HCT116 (cell line): ENCODE data around the gene SP100. TPM values are rescaled to one million over a fixed set of nuclear protein-coding genes. Genes with fewer than 3 reads are reported as not detected.
"Not testable (repeated sequence)": the region's sequence is repeated elsewhere in the genome, so short reads cannot be mapped to it uniquely, and the experiment has no call there.

ENCODE experiments used
- ATAC-seq: fragments of 200-7000 bp; cut with Tn5 transposase; 2 replicates; pipeline ENCODE4 v1.9.1; 2020; ENCODE audit warnings: mild to moderate bottlenecking, moderate library complexity
- BruUV-seq: library from RNA; stranded (reverse); fragments of 400-500 nt; replicated peaks from 2 replicates; lab custom pipeline; 2021; lab: Mats Ljungman, UMichigan
- CTCF ChIA-PET: fragments of 300-600 bp; sonication (Branson Sonifier 250); formaldehyde crosslinking; loops from one replicate; lab custom pipeline; 2021; ENCODE audit warnings: antibody characterized with exemption; lab: Charles Lee
- POLR2A ChIA-PET: fragments of 300-600, 350-600 bp; sonication (Branson Sonifier 250); formaldehyde crosslinking; loops from one replicate; lab custom pipeline; 2021; ENCODE audit warnings: antibody characterized with exemption; lab: Charles Lee
- RAD21 ChIA-PET, 2 experiments: fragments of 300-600 bp; sonication (Branson Sonifier 250); formaldehyde crosslinking; loops; one replicate each; lab custom pipeline; 2023; ENCODE audit warnings: low total read pairs in 2 of 2; ENCODE audit not compliant: uncharacterized antibody in 2 of 2, unreplicated experiment in 2 of 2, low non-redundant PET in 1 of 2; lab: Charles Lee
- DNase-seq: peaks from one replicate; pipeline ENCODE4 v3.0.0-alpha.2; 2010; ENCODE audit warnings: low read depth, low spot score
- H2AFZ ChIP-seq: fragments of 200-600 bp; shearing (Covaris generic), sonication (generic); 2 replicates; pipeline ENCODE4 v1.6.1; 2017; ENCODE audit warnings: low read depth, mixed run types, mixed read lengths, antibody characterized with exemption, low read length; ENCODE audit not compliant: poor library complexity, severe bottlenecking
- H3K27ac ChIP-seq: 2 replicates; pipeline ENCODE4 v1.5.1; 2012; ENCODE audit warnings: low read depth, low read length
- H3K27me3 ChIP-seq: fragments of 200-600 bp; sonication (generic); 2 replicates; pipeline ENCODE4 v1.6.1; 2016; ENCODE audit warnings: mixed run types, low read length, mixed read lengths; ENCODE audit not compliant: insufficient read depth
- H3K36me3 ChIP-seq, 2 experiments: fragments of 200-500 bp in 1 of 2; fragments of 200-600 bp in 1 of 2; sonication (Bioruptor generic) in 1 of 2; sonication (generic) in 1 of 2; 2 replicates each; pipeline versions ENCODE4 v1.5.1 to v1.6.1; 2014 to 2016; ENCODE audit warnings: low read length in 2 of 2, inconsistent platforms in 1 of 2, mixed read lengths in 1 of 2, mixed run types in 1 of 2; ENCODE audit not compliant: insufficient read depth in 2 of 2, control insufficient read depth in 1 of 2
- H3K4me1 ChIP-seq, 2 experiments: fragments of 200-600 bp in 1 of 2; sonication (generic) in 1 of 2; 2 replicates each; pipeline versions ENCODE4 v1.5.1 to v1.6.1; 2012 to 2017; ENCODE audit warnings: low read length in 2 of 2, inconsistent platforms in 1 of 2, mild to moderate bottlenecking in 1 of 2, mixed read lengths in 1 of 2, mixed run types in 1 of 2, moderate library complexity in 1 of 2; ENCODE audit not compliant: insufficient read depth in 2 of 2, control insufficient read depth in 1 of 2
- H3K4me2 ChIP-seq: fragments of 200-600 bp; sonication (generic); 2 replicates; pipeline ENCODE4 v1.6.1; 2017; ENCODE audit warnings: mixed run types, low read length, mixed read lengths
- H3K4me3 ChIP-seq, 2 experiments: fragments of 200-600 bp in 1 of 2; sonication (generic) in 1 of 2; replicated peaks in 1 of 2; 2 replicates each; pipeline ENCODE4 v1.5.1; 2011 to 2016; ENCODE audit warnings: low read length in 2 of 2, control low read depth in 1 of 2, low read depth in 1 of 2, mild to moderate bottlenecking in 1 of 2, mixed read lengths in 1 of 2, mixed run types in 1 of 2
- H3K79me2 ChIP-seq: fragments of 200-600 bp; sonication (generic); 2 replicates; pipeline ENCODE4 v1.6.1; 2017; ENCODE audit warnings: mild to moderate bottlenecking, mixed run types, low read length, moderate library complexity, mixed read lengths; ENCODE audit not compliant: insufficient read depth
- H3K9ac ChIP-seq: fragments of 200-600 bp; sonication (generic); 2 replicates; pipeline ENCODE4 v1.6.1; 2016; ENCODE audit warnings: low read length, mixed read lengths
- H3K9me2 ChIP-seq: fragments of 200-600 bp; sonication (generic), shearing (Covaris generic); 2 replicates; pipeline ENCODE4 v1.6.1; 2017; ENCODE audit warnings: mixed run types, mild to moderate bottlenecking, moderate library complexity; ENCODE audit not compliant: insufficient read depth
- H3K9me3 ChIP-seq, 2 experiments: fragments of 200-500 bp in 1 of 2; fragments of 200-600 bp in 1 of 2; sonication (Bioruptor generic) in 1 of 2; sonication (generic) in 1 of 2; 2 replicates each; pipeline ENCODE4 v1.6.1; 2014 to 2017; ENCODE audit warnings: low read length in 2 of 2, mixed read lengths in 2 of 2, inconsistent platforms in 1 of 2, low read depth in 1 of 2, mild to moderate bottlenecking in 1 of 2, mixed run types in 1 of 2, moderate library complexity in 1 of 2; ENCODE audit not compliant: control insufficient read depth in 1 of 2, insufficient read depth in 1 of 2
- H4K20me1 ChIP-seq: fragments of 200-600 bp; sonication (generic), shearing (Covaris generic); 2 replicates; pipeline ENCODE4 v1.6.1; 2017; ENCODE audit warnings: mixed run types, mild to moderate bottlenecking, moderate library complexity; ENCODE audit not compliant: insufficient read depth
- FOSL1 ChIP-seq: IDR thresholded peaks from 2 replicates; pipeline ENCODE4 v1.6.1; 2012; ENCODE audit warnings: low read depth
- POLR2AphosphoS5 ChIP-seq: IDR thresholded peaks from 2 replicates; pipeline ENCODE4 v1.6.1; 2011; ENCODE audit warnings: mild to moderate bottlenecking, low read depth, low read length, moderate library complexity
- intact Hi-C: fragments of 100-400 bp; cut with micrococcal nuclease; formaldehyde crosslinking; loops from 2 replicates; pipeline ENCODE4 v1.10.0; 2022
- total RNA-seq: library from RNA; stranded (reverse); gene quantifications from one replicate; pipeline ENCODE4 v1.2.1, GENCODE V29; 2021; ENCODE audit not compliant: unreplicated experiment

SP100 gene
- total RNA-seq, 1 experiment from 2014 or later = 48.1 TPM

DNA sequence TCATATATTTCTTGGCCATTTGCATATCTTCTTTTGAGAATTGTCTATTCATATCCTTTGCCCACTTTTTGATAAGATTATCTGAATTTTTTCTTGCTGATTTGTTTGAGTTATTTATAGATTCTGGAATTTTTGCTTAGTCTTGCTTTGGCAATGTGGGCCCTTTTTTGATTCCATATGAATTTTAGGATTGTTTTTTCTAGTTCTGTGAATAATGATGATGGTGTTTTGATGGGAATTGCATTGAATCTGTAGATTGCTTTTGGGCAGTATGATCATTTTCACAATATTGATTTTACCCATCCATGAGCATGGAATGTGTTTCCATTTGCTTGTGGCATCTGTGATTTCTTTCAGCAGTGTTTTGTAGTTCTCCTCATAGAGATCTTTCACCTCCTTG lies 23.1 kb downstream of the SP100 start:
- DNase-seq, ATAC-seq, RAD21 ChIA-PET, POLR2A ChIA-PET, H3K4me3 ChIP-seq, H2AFZ ChIP-seq, H3K36me3 ChIP-seq, H4K20me1 ChIP-seq, intact Hi-C loops, H3K9ac ChIP-seq, H3K4me2 ChIP-seq, H3K9me2 ChIP-seq, H3K9me3 ChIP-seq, CTCF ChIA-PET, H3K4me1 ChIP-seq, BruUV-seq, H3K27ac ChIP-seq, H3K27me3 ChIP-seq: not testable (repeated sequence)
- peaks cover 12% of the 10 kb centered on the region for H3K79me2 ChIP-seq

DNA sequence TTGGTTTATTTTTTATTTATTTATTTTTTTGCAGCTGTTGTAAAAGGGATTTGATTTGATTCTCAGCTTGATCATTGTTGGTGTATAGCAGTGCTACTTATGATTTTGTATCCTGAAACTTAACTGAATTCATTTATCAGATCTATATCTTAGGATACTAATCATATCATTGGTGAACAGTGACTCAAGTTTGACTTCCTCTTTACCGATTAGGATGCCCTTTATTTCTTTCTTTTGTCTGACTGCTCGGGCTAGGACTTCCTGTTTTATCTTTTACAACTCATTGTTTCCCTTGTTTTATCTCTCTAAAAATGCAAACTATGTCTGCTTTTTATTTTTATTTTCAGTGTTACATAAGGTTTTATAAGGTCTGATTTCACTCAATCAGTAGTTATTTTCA lies 23.6 kb downstream of the SP100 start:
- H3K79me2 ChIP-seq = peaks cover 7% of the 10 kb centered on the region; the same call in 1 of the 2 replicates
- no peaks in the 10 kb centered on the region; a peak in 1 of 4 replicates for H3K36me3 ChIP-seq
- no TSS peak for BruUV-seq
- ChIA-PET POLR2A (no interaction called here), CTCF (no interaction called here), RAD21 (no interaction called here)
- no peaks in the 10 kb centered on the region for H3K9me3 ChIP-seq
- no peaks in the 10 kb centered on the region for H3K9me2 ChIP-seq
- no peak overlapping the region for H3K4me3 ChIP-seq
- DNase-seq (no peak), ATAC-seq (no peak)
- intact Hi-C loops = no loop called here
- no peaks in the 10 kb centered on the region for H3K27me3 ChIP-seq
- H2AFZ ChIP-seq = no peak overlapping the region
- no peak overlapping the region for H3K4me2 ChIP-seq
- no peak for TF ChIP-seq FOSL1
- no peak for TF ChIP-seq POLR2AphosphoS5
- H3K4me1 ChIP-seq = peaks cover 0 to 3% of the 10 kb centered on the region in 2 experiments; a peak in 1 of 4 replicates
- no peak overlapping the region for H3K27ac ChIP-seq
- H4K20me1 ChIP-seq = no peaks in the 10 kb centered on the region
- no peak overlapping the region for H3K9ac ChIP-seq
